B cell (primary cell): ENCODE measurements around the gene SDK2.

Experiments used
- CTCF ChIP-seq: fragments of 200-600 bp; IDR thresholded peaks from one replicate; pipeline ENCODE4 v1.8.0; 2022; ENCODE audit warnings: antibody characterized with exemption, mild to moderate bottlenecking
- EZH2 ChIP-seq: IDR thresholded peaks from 2 replicates; pipeline ENCODE4 v1.6.1; 2012; ENCODE audit warnings: borderline replicate concordance, low read depth, mild to moderate bottlenecking, moderate library complexity, low read length; ENCODE audit not compliant: insufficient read depth, poor library complexity, severe bottlenecking

- TF ChIP-seq CTCF (no peak), EZH2 (no peak)
Observed at GRCh38 chr17:73625006-73625405, 19.2 kb downstream of the SDK2 start.
